Measurements from ENCODE around the gene TOMM70.

Gene TOMM70

GRCh38 chr3:100370756-100371155 is 30.1 kb downstream of the TOMM70 start:
- H3K4me3 ChIP-seq (ENCODE audit: low read depth, low read length): no peak overlapping the region
- in situ Hi-C loops (cut with HindIII; ENCODE audit: low sequenced_read_pairs): no loop called here
- DNase-seq (ENCODE audit: low read depth): no peak
- TF ChIP-seq CTCF (IDR thresholded peaks at IDR 0.05; ENCODE audit: low read depth, low read length, missing control alignments): no peak

GRCh38 chr3:100368441-100368840 is 32.4 kb downstream of the TOMM70 start:
- H3K4me3 ChIP-seq (ENCODE audit: low read depth, low read length): no peak overlapping the region
- TF ChIP-seq CTCF (IDR thresholded peaks at IDR 0.05; ENCODE audit: low read depth, low read length, missing control alignments): no peak
- no peak for DNase-seq (ENCODE audit: low read depth)
- in situ Hi-C loops (cut with HindIII; ENCODE audit: low sequenced_read_pairs): no loop called here

- TF ChIP-seq CTCF (IDR thresholded peaks at IDR 0.05; ENCODE audit: low read depth, low read length, missing control alignments): no peak
- no peak overlapping the region for H3K4me3 ChIP-seq (ENCODE audit: low read depth, low read length)
- DNase-seq (ENCODE audit: low read depth): no peak
- in situ Hi-C loops (cut with HindIII; ENCODE audit: low sequenced_read_pairs): no loop called here
Observed at GRCh38 chr3:100366424-100366823, 34.5 kb downstream of the TOMM70 start.

DNA sequence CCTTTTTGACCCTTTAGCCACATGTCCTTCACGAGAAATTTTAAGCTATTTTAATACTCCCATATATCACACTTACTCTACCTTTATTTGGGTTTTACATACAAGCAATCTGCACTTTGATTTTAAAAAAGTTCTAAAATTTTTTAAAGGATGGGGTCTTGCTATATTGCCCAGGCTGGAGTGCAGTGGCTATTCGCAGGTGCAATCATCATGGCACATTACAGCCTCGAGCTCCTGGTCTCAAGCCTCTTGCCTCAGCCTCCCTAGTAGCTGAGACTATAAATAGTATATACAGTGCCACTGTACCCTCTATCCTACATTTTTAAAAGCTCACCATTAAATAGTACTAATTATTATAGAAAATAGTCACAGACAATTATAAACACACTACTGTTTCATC is 36.5 kb downstream of the TOMM70 start:
- DNase-seq (ENCODE audit: low read depth): no peak
- no peak for TF ChIP-seq CTCF (IDR thresholded peaks at IDR 0.05; ENCODE audit: low read depth, low read length, missing control alignments)
- in situ Hi-C loops (cut with HindIII; ENCODE audit: low sequenced_read_pairs): loop anchor here (5.0 kb wide), 1 partner anchor 42 kb away; no protein-coding TSS in a partner anchor
- H3K4me3 ChIP-seq (ENCODE audit: low read depth, low read length): no peak overlapping the region

DNA sequence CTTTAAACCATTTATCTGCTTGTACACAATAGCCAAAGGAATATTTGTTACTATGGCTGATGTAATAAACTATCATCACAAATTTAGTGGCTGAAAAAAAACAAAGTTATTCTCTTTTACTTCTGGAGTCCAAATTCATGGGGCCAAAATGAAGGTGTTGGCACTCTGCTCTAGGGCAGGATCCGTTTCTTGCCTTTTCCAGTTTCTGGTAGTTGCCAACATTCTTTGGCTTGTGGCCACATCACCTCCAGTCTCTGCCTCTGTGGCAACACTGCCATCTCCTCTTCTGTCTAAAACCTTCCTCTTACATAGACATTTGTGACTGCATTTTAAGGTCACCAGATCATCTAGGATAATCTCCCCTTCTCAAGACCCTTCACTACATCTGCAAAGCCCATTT is 39.0 kb downstream of the TOMM70 start:
- H3K4me3 ChIP-seq (ENCODE audit: low read depth, low read length): no peak overlapping the region
- TF ChIP-seq CTCF (IDR thresholded peaks at IDR 0.05; ENCODE audit: low read depth, low read length, missing control alignments): no peak
- no peak for DNase-seq (ENCODE audit: low read depth)
- in situ Hi-C loops (cut with HindIII; ENCODE audit: low sequenced_read_pairs): loop anchor here (5.0 kb wide), 1 partner anchor 40 kb away; no protein-coding TSS in a partner anchor

DNA sequence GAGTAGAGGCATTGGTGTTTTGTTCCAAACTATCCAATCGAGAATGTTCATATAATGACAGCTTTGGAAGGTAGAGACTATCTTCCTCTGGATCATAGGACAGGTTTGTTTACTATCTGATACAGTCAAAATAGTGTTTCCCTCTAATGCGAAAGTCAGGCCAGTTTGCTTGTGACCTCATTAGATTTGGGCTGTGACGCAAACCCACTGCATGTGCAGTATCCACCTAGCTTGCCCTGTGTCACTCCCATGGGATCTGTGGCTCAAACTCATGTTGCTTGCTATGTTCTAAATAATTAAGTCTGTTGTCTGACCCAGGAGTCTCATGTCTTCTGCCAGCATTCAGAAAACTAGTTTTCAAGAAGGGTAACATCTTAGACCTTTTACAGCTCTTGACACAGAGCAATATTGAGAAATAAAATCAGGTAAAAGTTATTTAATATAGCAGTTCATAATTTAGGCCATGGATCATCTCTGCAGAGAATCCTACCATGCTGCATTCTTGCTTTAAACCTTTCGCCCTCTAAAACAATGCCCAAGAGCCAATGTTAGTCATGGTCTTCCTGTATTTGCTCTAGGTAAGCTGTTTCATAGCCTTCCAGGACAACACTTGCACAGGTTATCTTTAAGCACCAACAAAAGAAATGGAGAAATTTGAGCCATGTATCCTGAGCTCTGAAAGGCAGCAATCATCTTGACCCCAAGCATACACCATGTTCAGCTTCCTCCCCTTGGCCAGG is 40.0 kb downstream of the TOMM70 start:
- no peak for DNase-seq (ENCODE audit: low read depth)
- H3K4me3 ChIP-seq (ENCODE audit: low read depth, low read length): no peak overlapping the region
- in situ Hi-C loops (cut with HindIII; ENCODE audit: low sequenced_read_pairs): loop anchor here (5.0 kb wide), 1 partner anchor 39 kb away; no protein-coding TSS in a partner anchor
- TF ChIP-seq CTCF (IDR thresholded peaks at IDR 0.05; ENCODE audit: low read depth, low read length, missing control alignments): no peak

Data from astrocyte of the cerebellum (primary cell).